ENCODE data around the gene NCK2. TPM values are rescaled to one million over a fixed set of nuclear protein-coding genes. Genes with fewer than 3 reads are reported as not detected.
A peak's percentile ranks its signal among the peaks of the same experiment; 100 is the strongest.

Gene NCK2
- total and polyA plus RNA-seq, 2 of the 13 experiments (the other 11 are each of a cell fraction or from before 2014, with no cell fraction given): 14.8 to 23.5 TPM

DNA sequence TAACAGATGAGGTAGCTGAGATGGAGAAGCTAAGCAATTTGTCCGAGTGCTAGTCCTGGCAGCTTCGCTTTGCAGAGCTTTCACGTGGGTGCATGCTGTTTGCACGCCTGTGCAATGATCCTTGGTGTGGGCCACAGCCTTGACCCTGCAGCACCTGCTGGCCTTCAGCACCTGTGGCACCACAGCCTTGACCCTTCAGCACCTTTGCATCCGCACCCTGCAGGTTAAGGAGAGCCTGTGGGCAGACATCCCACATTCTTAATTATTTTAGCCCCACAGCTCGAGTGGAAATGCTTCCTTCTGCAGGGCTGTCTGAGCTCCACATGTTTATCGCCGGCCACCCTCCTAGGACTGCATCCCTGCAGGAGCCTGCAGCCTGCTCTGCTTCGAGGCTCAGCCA lies 19.3 kb downstream of the NCK2 start:
- Histone ChIP-seq H3K4me3 (replicated peaks in 1 of 3; ENCODE audit: insufficient read depth in 1 of 3, low read depth in 2 of 3, low read length in 3 of 3) (no peak overlapping the region), H3K36me3 (replicated peaks in 1 of 2; ENCODE audit: control insufficient read depth in 1 of 2, insufficient read depth in 2 of 2, low read length in 2 of 2) (no peaks in the 10 kb centered on the region), H2AFZ (ENCODE audit: low read length) (no peak overlapping the region), H3K9me3 (ENCODE audit: low read length) (no peaks in the 10 kb centered on the region), H3K27me3 (ENCODE audit: control insufficient read depth in 1 of 2, insufficient read depth in 2 of 2, low read length in 2 of 2) (no peaks in the 10 kb centered on the region), H3K4me1 (ENCODE audit: insufficient read depth, low read length) (0 out of 2 replicates have a peak, but pooled peaks cover 7% of the 10 kb centered on the region), H3K9ac (ENCODE audit: insufficient read depth, low read depth, low read length) (no peak overlapping the region), H4K20me1 (ENCODE audit: insufficient read depth, low read length) (peaks cover 2% of the 10 kb centered on the region; the same call in 1 of the 2 replicates), H3K27ac (ENCODE audit: extremely low read length, insufficient read depth, low read length) (no peak overlapping the region), H3K4me2 (ENCODE audit: low read depth, low read length) (no peak overlapping the region), H3K79me2 (ENCODE audit: insufficient read depth, low read length) (peaks cover 19% of the 10 kb centered on the region)
- peak in 1 of 2 experiments; percentile 23; a peak in 1 of 4 replicates for TF ChIP-seq NR2F1 (CRISPR knock-in tag; IDR thresholded peaks at IDR 0.05)
- TF ChIP-seq ZNF33B (CRISPR knock-in tag; IDR thresholded peaks at IDR 0.05): no peak
- TF ChIP-seq MAFG (CRISPR knock-in tag; IDR thresholded peaks at IDR 0.05): no peak
- no peak for TF ChIP-seq ZNF292 (CRISPR knock-in tag; IDR thresholded peaks at IDR 0.05; ENCODE audit: borderline replicate concordance, low read depth)
- peak; percentile 35; the same call in 1 of the 2 replicates for TF ChIP-seq NR2F6 (IDR thresholded peaks at IDR 0.05)
- TF ChIP-seq NR2F6 (CRISPR knock-in tag; IDR thresholded peaks at IDR 0.05): no peak
- peak; percentile 43; the same call in 1 of the 2 replicates for TF ChIP-seq HNF4A (CRISPR knock-in tag; IDR thresholded peaks at IDR 0.05)
- TF ChIP-seq, protein P1, sequence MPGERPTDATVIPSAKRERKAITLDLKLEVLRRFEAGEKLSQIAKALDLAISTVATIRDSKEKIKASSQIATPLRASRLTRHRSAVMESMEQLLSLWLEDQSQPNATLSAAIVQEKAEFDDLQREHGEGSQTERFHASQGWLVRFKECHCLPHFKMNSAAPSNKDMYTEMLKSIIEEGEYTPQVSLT (CRISPR knock-in tag; IDR thresholded peaks at IDR 0.05; ENCODE audit: borderline replicate concordance, low read depth): no peak
- TF ChIP-seq, protein P2, sequence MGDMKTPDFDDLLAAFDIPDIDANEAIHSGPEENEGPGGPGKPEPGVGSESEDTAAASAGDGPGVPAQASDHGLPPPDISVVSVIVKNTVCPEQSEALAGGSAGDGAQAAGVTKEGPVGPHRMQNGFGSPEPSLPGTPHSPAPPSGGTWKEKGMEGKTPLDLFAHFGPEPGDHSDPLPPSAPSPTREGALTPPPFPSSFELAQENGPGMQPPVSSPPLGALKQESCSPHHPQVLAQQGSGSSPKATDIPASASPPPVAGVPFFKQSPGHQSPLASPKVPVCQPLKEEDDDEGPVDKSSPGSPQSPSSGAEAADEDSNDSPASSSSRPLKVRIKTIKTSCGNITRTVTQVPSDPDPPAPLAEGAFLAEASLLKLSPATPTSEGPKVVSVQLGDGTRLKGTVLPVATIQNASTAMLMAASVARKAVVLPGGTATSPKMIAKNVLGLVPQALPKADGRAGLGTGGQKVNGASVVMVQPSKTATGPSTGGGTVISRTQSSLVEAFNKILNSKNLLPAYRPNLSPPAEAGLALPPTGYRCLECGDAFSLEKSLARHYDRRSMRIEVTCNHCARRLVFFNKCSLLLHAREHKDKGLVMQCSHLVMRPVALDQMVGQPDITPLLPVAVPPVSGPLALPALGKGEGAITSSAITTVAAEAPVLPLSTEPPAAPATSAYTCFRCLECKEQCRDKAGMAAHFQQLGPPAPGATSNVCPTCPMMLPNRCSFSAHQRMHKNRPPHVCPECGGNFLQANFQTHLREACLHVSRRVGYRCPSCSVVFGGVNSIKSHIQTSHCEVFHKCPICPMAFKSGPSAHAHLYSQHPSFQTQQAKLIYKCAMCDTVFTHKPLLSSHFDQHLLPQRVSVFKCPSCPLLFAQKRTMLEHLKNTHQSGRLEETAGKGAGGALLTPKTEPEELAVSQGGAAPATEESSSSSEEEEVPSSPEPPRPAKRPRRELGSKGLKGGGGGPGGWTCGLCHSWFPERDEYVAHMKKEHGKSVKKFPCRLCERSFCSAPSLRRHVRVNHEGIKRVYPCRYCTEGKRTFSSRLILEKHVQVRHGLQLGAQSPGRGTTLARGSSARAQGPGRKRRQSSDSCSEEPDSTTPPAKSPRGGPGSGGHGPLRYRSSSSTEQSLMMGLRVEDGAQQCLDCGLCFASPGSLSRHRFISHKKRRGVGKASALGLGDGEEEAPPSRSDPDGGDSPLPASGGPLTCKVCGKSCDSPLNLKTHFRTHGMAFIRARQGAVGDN (CRISPR knock-in tag; IDR thresholded peaks at IDR 0.05): peak; percentile 6; the same call in 1 of the 2 replicates
- TF ChIP-seq ZNF337 (CRISPR knock-in tag; IDR thresholded peaks at IDR 0.05; ENCODE audit: borderline replicate concordance, low read depth): no peak
- TF ChIP-seq KDM3A (CRISPR knock-in tag; IDR thresholded peaks at IDR 0.05; ENCODE audit: low read depth): no peak
- TF ChIP-seq HDAC2 (CRISPR knock-in tag; IDR thresholded peaks at IDR 0.05): no peak
- TF ChIP-seq NFATC3 (CRISPR knock-in tag; IDR thresholded peaks at IDR 0.05): no peak
- no peak for TF ChIP-seq ZNF7 (CRISPR knock-in tag; IDR thresholded peaks at IDR 0.05)
- no peak for TF ChIP-seq FOXA1 (IDR thresholded peaks at IDR 0.05)
- no peak for TF ChIP-seq FOXA1 (CRISPR knock-in tag; IDR thresholded peaks at IDR 0.05)
- no peak for TF ChIP-seq POLR2A (IDR thresholded peaks at IDR 0.05; ENCODE audit: insufficient read depth in 1 of 2, low read depth in 2 of 2, low read length in 2 of 2)
- no peak for TF ChIP-seq NFKBIZ (CRISPR knock-in tag; IDR thresholded peaks at IDR 0.05)
- BruUV-seq (replicated peaks): no TSS peak
- DNase-seq (ENCODE audit: low spot score) (no peak), ATAC-seq (no peak), FAIRE-seq (no peak)
- CTCF ChIA-PET (ENCODE audit: low intra/inter-chr PET ratio, low total read pairs): no interaction called here
- POLR2A ChIA-PET: no interaction called here
- intact Hi-C loops (cut with micrococcal nuclease; ENCODE audit: unreplicated experiment) (no loop called here), in situ Hi-C loops (cut with HindIII; ENCODE audit: extremely low pct_ligation_motif_present, low pct_unique_long_range_greater_than_20kb) (no loop called here)
- 92% methylated on average over 9 of the region's 9 CpGs for WGBS (ENCODE audit: low lambda C conversion rate)

All from HepG2 (cell line).